ENCODE measurements around the gene FBXO30.

DNA sequence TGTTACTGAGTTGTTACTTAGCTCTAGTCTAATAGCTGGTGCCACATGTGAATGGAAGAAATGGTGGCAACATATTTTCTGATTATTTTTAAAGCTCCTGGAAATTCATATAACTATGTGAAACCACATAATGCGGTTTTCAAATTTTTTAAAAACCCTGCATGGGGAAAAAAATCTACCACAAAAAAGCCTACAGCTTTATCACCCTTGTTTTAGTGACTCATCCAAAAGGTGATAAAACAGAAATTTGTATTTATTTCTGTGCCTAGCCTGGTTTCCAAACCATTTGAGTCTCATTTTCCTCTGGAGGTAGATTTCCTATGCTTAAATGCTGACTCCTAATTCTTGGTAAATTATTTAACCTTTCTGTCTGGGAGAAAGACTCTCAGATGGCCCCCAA, 5.4 kb upstream of the FBXO30 start:
- TF ChIP-seq, protein P1, sequence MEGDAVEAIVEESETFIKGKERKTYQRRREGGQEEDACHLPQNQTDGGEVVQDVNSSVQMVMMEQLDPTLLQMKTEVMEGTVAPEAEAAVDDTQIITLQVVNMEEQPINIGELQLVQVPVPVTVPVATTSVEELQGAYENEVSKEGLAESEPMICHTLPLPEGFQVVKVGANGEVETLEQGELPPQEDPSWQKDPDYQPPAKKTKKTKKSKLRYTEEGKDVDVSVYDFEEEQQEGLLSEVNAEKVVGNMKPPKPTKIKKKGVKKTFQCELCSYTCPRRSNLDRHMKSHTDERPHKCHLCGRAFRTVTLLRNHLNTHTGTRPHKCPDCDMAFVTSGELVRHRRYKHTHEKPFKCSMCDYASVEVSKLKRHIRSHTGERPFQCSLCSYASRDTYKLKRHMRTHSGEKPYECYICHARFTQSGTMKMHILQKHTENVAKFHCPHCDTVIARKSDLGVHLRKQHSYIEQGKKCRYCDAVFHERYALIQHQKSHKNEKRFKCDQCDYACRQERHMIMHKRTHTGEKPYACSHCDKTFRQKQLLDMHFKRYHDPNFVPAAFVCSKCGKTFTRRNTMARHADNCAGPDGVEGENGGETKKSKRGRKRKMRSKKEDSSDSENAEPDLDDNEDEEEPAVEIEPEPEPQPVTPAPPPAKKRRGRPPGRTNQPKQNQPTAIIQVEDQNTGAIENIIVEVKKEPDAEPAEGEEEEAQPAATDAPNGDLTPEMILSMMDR (IDR thresholded peaks at IDR 0.05), result no peak
- TF ChIP-seq POLR2A (IDR thresholded peaks at IDR 0.05), result no peak

Data from lower leg skin (tissue), 3 donors.